Gastroesophageal sphincter (tissue), 3 donors: ENCODE results near the gene TSSK1B.

ENCODE experiments used
- CTCF ChIP-seq, 4 experiments: fragments of 200-600 bp in 2 of 4; fragments of 450-650 bp in 2 of 4; sonication (generic) in 1 of 4; IDR thresholded peaks; one replicate each; pipeline ENCODE4 v1.5.1; 2017 to 2019; ENCODE audit warnings: antibody characterized with exemption in 4 of 4, mild to moderate bottlenecking in 2 of 4, moderate library complexity in 2 of 4
- EP300 ChIP-seq: sonication (generic); formaldehyde crosslinking; IDR thresholded peaks from one replicate; pipeline ENCODE4 v1.6.1; 2017; ENCODE audit warnings: antibody characterized with exemption, mild to moderate bottlenecking
- POLR2A ChIP-seq, 2 donors: fragments of 450-650 bp; IDR thresholded peaks; one replicate each; pipeline ENCODE4 v1.6.1; 2017; ENCODE audit warnings: antibody characterized with exemption in 2 of 2, mild to moderate bottlenecking in 2 of 2, moderate library complexity in 1 of 2
- POLR2AphosphoS5 ChIP-seq: sonication (generic); formaldehyde crosslinking; IDR thresholded peaks from one replicate; pipeline ENCODE4 v1.6.1; 2017; ENCODE audit warnings: antibody characterized with exemption

GRCh38 chr5:113434889-113435288 is at the start of gene TSSK1B:
- TF ChIP-seq POLR2AphosphoS5 = no peak
- TF ChIP-seq CTCF (IDR thresholded peaks at IDR 0.05) = no peak
- TF ChIP-seq POLR2A (IDR thresholded peaks at IDR 0.05) = no peak
- no peak for TF ChIP-seq EP300
